Loucy (cell line): ENCODE measurements around the gene CLCN7.

Experiments used
- H2AFZ ChIP-seq: fragments of 200-600 bp; sonication (generic); 2 replicates; pipeline ENCODE4 v1.6.0; 2016; ENCODE audit warnings: antibody characterized with exemption, mild to moderate bottlenecking, low read length, moderate library complexity
- H3F3A ChIP-seq: fragments of 200-600 bp; 2 replicates; pipeline ENCODE4 v1.6.0; 2016; ENCODE audit warnings: antibody characterized with exemption, low read depth, mild to moderate bottlenecking
- H3K27me3 ChIP-seq: fragments of 200-600 bp; sonication (generic); 2 replicates; pipeline ENCODE4 v1.6.1; 2014; ENCODE audit warnings: low read length, mild to moderate bottlenecking; ENCODE audit not compliant: insufficient read depth, poor library complexity, severe bottlenecking
- H3K36me3 ChIP-seq: fragments of 200-600 bp; sonication (generic); 2 replicates; pipeline ENCODE4 v1.6.1; 2016; ENCODE audit warnings: low read length; ENCODE audit not compliant: insufficient read depth
- H3K4me1 ChIP-seq: fragments of 200-600 bp; sonication (generic); 2 replicates; pipeline ENCODE4 v1.5.1; 2014; ENCODE audit warnings: low read length, mild to moderate bottlenecking; ENCODE audit not compliant: insufficient read depth, poor library complexity, severe bottlenecking
- H3K4me2 ChIP-seq: fragments of 200-600 bp; sonication (generic); 2 replicates; pipeline ENCODE4 v1.6.0; 2014; ENCODE audit warnings: antibody characterized with exemption, low read length, low read depth, mild to moderate bottlenecking; ENCODE audit not compliant: poor library complexity, severe bottlenecking
- H3K4me3 ChIP-seq: fragments of 200-600 bp; sonication (generic); 2 replicates; pipeline ENCODE4 v1.5.1; 2014; ENCODE audit warnings: low read length, mild to moderate bottlenecking, mixed read lengths; ENCODE audit not compliant: poor library complexity, severe bottlenecking
- H3K79me2 ChIP-seq: fragments of 200-600 bp; sonication (generic); 2 replicates; pipeline ENCODE4 v1.6.1; 2014; ENCODE audit warnings: low read length; ENCODE audit not compliant: insufficient read depth
- H3K9ac ChIP-seq: fragments of 200-600 bp; sonication (generic); 2 replicates; pipeline ENCODE4 v1.6.0; 2014; ENCODE audit warnings: mild to moderate bottlenecking, low read depth, low read length, moderate library complexity; ENCODE audit not compliant: poor library complexity, severe bottlenecking
- H3K9me2 ChIP-seq: fragments of 200-600 bp; sonication (generic); replicated peaks from 2 replicates; pipeline ENCODE4 v1.6.1; 2016; ENCODE audit warnings: low read depth, low read length, mixed read lengths
- H3K9me3 ChIP-seq: fragments of 200-600 bp; sonication (generic); 2 replicates; pipeline ENCODE4 v1.6.1; 2014; ENCODE audit warnings: mild to moderate bottlenecking, antibody characterized with exemption, low read length, low read depth; ENCODE audit not compliant: insufficient read depth
- H4K20me1 ChIP-seq: fragments of 200-600 bp; sonication (generic); 2 replicates; pipeline ENCODE4 v1.6.0; 2014; ENCODE audit warnings: antibody characterized with exemption, low read length, mild to moderate bottlenecking; ENCODE audit not compliant: insufficient read depth, poor library complexity, severe bottlenecking
- EZH2phosphoT487 ChIP-seq: fragments of 200-600 bp; IDR thresholded peaks from 2 replicates; pipeline ENCODE4 v1.6.1; 2018; ENCODE audit warnings: antibody characterized with exemption, mild to moderate bottlenecking, moderate library complexity, borderline replicate concordance
- TF ChIP-seq, protein P1 (sequence below): fragments of 200-600 bp; sonication (generic); conservative IDR thresholded peaks from 2 replicates; pipeline ENCODE4 v1.5.1; 2014; ENCODE audit warnings: mild to moderate bottlenecking, antibody characterized with exemption, low read length

CLCN7 gene

DNA sequence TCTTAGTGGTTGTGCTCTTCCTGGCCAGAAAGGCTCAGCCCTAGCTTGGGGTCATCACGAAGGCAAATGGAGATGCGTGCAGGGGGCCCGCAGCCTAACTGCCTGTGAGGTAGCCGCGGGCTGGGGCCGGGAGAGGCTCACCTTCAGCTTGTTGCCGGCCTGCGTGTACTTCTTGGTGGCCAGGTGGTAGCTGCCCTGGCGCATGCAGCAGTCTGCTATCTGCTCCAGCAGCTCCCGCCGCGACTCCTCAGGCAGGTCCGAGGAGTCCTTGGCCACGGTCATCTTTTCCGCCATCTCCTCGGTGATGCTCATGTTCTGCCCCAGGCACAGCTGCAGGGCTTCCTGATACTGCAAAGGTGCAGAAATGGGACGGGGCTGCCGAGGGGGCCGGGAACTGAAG lies 45.6 kb upstream of the CLCN7 start:
- TF ChIP-seq, protein P1, sequence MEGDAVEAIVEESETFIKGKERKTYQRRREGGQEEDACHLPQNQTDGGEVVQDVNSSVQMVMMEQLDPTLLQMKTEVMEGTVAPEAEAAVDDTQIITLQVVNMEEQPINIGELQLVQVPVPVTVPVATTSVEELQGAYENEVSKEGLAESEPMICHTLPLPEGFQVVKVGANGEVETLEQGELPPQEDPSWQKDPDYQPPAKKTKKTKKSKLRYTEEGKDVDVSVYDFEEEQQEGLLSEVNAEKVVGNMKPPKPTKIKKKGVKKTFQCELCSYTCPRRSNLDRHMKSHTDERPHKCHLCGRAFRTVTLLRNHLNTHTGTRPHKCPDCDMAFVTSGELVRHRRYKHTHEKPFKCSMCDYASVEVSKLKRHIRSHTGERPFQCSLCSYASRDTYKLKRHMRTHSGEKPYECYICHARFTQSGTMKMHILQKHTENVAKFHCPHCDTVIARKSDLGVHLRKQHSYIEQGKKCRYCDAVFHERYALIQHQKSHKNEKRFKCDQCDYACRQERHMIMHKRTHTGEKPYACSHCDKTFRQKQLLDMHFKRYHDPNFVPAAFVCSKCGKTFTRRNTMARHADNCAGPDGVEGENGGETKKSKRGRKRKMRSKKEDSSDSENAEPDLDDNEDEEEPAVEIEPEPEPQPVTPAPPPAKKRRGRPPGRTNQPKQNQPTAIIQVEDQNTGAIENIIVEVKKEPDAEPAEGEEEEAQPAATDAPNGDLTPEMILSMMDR = no peak
- TF ChIP-seq EZH2phosphoT487 = no peak
- Histone ChIP-seq H3K9ac (no peak overlapping the region), H3K4me1 (no peaks in the 10 kb centered on the region), H3K79me2 (no peaks in the 10 kb centered on the region), H3F3A (no peaks in the 10 kb centered on the region), H3K9me3 (no peaks in the 10 kb centered on the region), H3K27me3 (no peaks in the 10 kb centered on the region), H4K20me1 (no peaks in the 10 kb centered on the region), H3K4me2 (no peak overlapping the region), H3K9me2 (no peaks in the 10 kb centered on the region), H3K4me3 (no peak overlapping the region), H2AFZ (no peak overlapping the region), H3K36me3 (no peaks in the 10 kb centered on the region)

DNA sequence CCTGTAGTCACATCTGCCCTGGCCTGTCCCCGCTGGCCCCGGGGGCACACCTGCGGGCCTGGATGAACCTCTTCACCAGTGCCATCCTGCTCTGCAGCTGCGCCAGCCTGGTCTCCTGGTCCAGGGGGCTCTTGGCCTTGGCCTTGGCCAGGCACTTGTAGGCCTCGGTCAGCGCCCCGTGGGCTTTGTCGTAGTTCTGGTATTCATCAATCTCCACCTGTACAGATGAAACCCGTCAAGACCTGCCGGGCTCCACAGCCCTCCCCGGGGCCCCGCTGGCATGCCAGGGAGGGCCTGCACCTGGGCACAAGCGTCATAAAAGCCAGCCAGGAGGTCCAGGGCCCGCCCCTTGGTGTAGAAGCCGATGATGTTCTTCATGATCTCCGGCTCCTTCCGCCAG lies 45.0 kb upstream of the CLCN7 start:
- Histone ChIP-seq H3K27me3 (no peaks in the 10 kb centered on the region), H3K36me3 (no peaks in the 10 kb centered on the region), H2AFZ (no peak overlapping the region), H3K79me2 (no peaks in the 10 kb centered on the region), H3K4me3 (no peak overlapping the region), H4K20me1 (no peaks in the 10 kb centered on the region), H3K9me2 (no peaks in the 10 kb centered on the region), H3F3A (no peaks in the 10 kb centered on the region), H3K9me3 (no peaks in the 10 kb centered on the region), H3K4me1 (no peaks in the 10 kb centered on the region), H3K9ac (no peak overlapping the region), H3K4me2 (no peak overlapping the region)
- TF ChIP-seq, protein P1 = no peak
- no peak for TF ChIP-seq EZH2phosphoT487

DNA sequence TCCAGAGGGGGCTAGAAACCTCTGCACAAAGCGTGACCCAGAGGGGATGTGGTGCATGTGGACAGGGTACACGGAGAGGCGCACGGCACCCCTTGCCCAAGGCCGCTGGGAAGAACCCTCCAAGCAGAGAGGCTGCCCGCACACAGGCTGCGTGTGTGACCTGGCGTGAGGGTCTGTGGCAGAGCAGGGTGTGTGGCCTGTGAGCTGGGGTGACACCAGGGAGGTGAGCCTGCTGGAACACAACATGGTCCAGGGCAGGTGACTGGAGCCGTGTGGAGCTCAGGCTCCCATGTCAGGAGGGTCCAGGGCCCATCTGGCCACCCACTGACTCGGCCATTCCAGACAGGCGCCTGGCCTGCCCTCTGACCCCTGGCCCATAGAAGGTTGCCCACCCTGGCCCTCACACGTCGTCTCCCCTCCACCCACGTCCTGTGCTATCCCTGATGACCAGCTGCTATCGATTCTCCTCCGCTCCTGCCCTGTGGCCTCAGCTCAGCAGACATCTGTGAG lies 43.9 kb upstream of the CLCN7 start:
- TF ChIP-seq, protein P1 = no peak
- TF ChIP-seq EZH2phosphoT487 = no peak
- H3K4me1 ChIP-seq = no peaks in the 10 kb centered on the region
- H3K4me3 ChIP-seq = no peak overlapping the region
- H3K79me2 ChIP-seq = no peaks in the 10 kb centered on the region
- H3K9me3 ChIP-seq = no peaks in the 10 kb centered on the region
- no peak overlapping the region for H2AFZ ChIP-seq
- H4K20me1 ChIP-seq = no peaks in the 10 kb centered on the region
- no peaks in the 10 kb centered on the region for H3K9me2 ChIP-seq
- H3K4me2 ChIP-seq = no peak overlapping the region
- no peaks in the 10 kb centered on the region for H3K36me3 ChIP-seq
- H3K27me3 ChIP-seq = no peaks in the 10 kb centered on the region
- H3F3A ChIP-seq = no peaks in the 10 kb centered on the region
- no peak overlapping the region for H3K9ac ChIP-seq
